B cell (primary cell): ENCODE data around the gene ANP32A. TPM values are rescaled to one million over a fixed set of nuclear protein-coding genes. Genes with fewer than 3 reads are reported as not detected.

Experiments used
- ATAC-seq: fragments of 200-7000 bp; cut with Tn5 transposase; one replicate; pipeline ENCODE4 v1.10.0; 2021; ENCODE audit warnings: low read depth, mild to moderate bottlenecking, moderate number of reproducible peaks, moderate library complexity
- CTCF ChIA-PET: fragments of 350-600 bp; sonication (Branson Sonifier 250); formaldehyde crosslinking; loops from one replicate; lab custom pipeline; 2021; ENCODE audit warnings: antibody characterized with exemption, inconsistent platforms; lab: Charles Lee
- POLR2A ChIA-PET: fragments of 350-600 bp; sonication (Branson Sonifier 250); formaldehyde crosslinking; loops from one replicate; lab custom pipeline; 2021; ENCODE audit warnings: antibody characterized with exemption; lab: Charles Lee
- DNase-seq: peaks from one replicate; pipeline ENCODE4 v3.0.0; 2013
- H2AFZ ChIP-seq: 2 replicates; pipeline ENCODE4 v1.6.1; 2012; ENCODE audit warnings: mild to moderate bottlenecking, low read depth, low read length; ENCODE audit not compliant: insufficient read depth, poor library complexity, severe bottlenecking
- H3K27ac ChIP-seq, 2 donors: 1 replicate in 1 of 2; 2 replicates in 1 of 2; pipeline ENCODE4 v1.5.1; 2012 to 2013; ENCODE audit warnings: low read length in 2 of 2, mild to moderate bottlenecking in 2 of 2, moderate library complexity in 1 of 2
- H3K27me3 ChIP-seq, 4 experiments: fragments of 200-600 bp in 1 of 4; sonication (generic) in 1 of 4; replicated peaks in 1 of 4; 1 replicate in 2 of 4; 2 replicates in 2 of 4; pipeline versions ENCODE4 v1.6.1 to v1.7.0; 2013 to 2016; ENCODE audit warnings: low read length in 3 of 4, mild to moderate bottlenecking in 2 of 4, mixed read lengths in 1 of 4, moderate library complexity in 1 of 4; ENCODE audit not compliant: insufficient read depth in 4 of 4, control insufficient read depth in 3 of 4; ENCODE audit errors: control extremely low read depth in 1 of 4
- H3K36me3 ChIP-seq, 2 experiments: replicated peaks in 1 of 2; 1 replicate in 1 of 2; 2 replicates in 1 of 2; pipeline versions ENCODE4 v1.6.1 to v1.7.1; 2013; ENCODE audit warnings: low read length in 1 of 2; ENCODE audit not compliant: insufficient read depth in 2 of 2, control insufficient read depth in 1 of 2; ENCODE audit errors: control extremely low read depth in 1 of 2, extremely low read depth in 1 of 2
- H3K4me1 ChIP-seq, 2 donors: fragments of 200-600 bp in 1 of 2; sonication (generic) in 1 of 2; 1 replicate in 1 of 2; 2 replicates in 1 of 2; pipeline versions ENCODE4 v1.5.1 to v1.6.1; 2013 to 2017; ENCODE audit warnings: low read length in 2 of 2; ENCODE audit not compliant: control insufficient read depth in 2 of 2, insufficient read depth in 2 of 2
- H3K4me2 ChIP-seq: replicated peaks from 2 replicates; pipeline ENCODE3; 2012; ENCODE audit warnings: mild to moderate bottlenecking, low read depth, low read length; ENCODE audit not compliant: poor library complexity, severe bottlenecking
- H3K4me3 ChIP-seq, 5 experiments: fragments of 200-600 bp in 1 of 5; sonication (generic) in 1 of 5; 1 replicate in 3 of 5; 2 replicates in 2 of 5; pipeline versions ENCODE4 v1.5.1 to v1.7.0; 2011 to 2016; ENCODE audit warnings: low read length in 4 of 5, mild to moderate bottlenecking in 4 of 5, low read depth in 2 of 5, control low read depth in 1 of 5, moderate library complexity in 1 of 5; ENCODE audit not compliant: insufficient read depth in 1 of 5; ENCODE audit errors: control extremely low read depth in 1 of 5, extremely low read depth in 1 of 5
- H3K79me2 ChIP-seq: fragments of 200-600 bp; sonication (generic); one replicate; pipeline ENCODE4 v1.6.0; 2016; ENCODE audit warnings: low read length; ENCODE audit not compliant: control insufficient read depth, insufficient read depth
- H3K9ac ChIP-seq: fragments of 200-600 bp; sonication (generic); 2 replicates; pipeline ENCODE4 v1.6.1; 2017; ENCODE audit warnings: mild to moderate bottlenecking, low read length, moderate library complexity
- H3K9me3 ChIP-seq, 3 donors: one replicate each; pipeline versions ENCODE4 v1.6.1 to v1.7.1; 2013; ENCODE audit warnings: low read length in 2 of 3; ENCODE audit not compliant: control insufficient read depth in 2 of 3, insufficient read depth in 1 of 3; ENCODE audit errors: control extremely low read depth in 1 of 3
- H4K20me1 ChIP-seq: 2 replicates; pipeline ENCODE4 v1.6.0; 2012; ENCODE audit warnings: mild to moderate bottlenecking, low read length; ENCODE audit not compliant: insufficient read depth, control insufficient read depth, poor library complexity, severe bottlenecking
- H3K27ac Mint-ChIP-seq: one replicate; pipeline ENCODE4 v1.8.0; 2021; ENCODE audit warnings: mixed read lengths
- H3K27me3 Mint-ChIP-seq: one replicate; pipeline ENCODE4 v1.8.0; 2021; ENCODE audit warnings: mixed read lengths
- H3K4me1 Mint-ChIP-seq: one replicate; pipeline ENCODE4 v1.8.0; 2021; ENCODE audit warnings: mixed read lengths
- H3K4me3 Mint-ChIP-seq: one replicate; pipeline ENCODE4 v1.8.0; 2021; ENCODE audit warnings: mixed read lengths
- H3K9me3 Mint-ChIP-seq: one replicate; pipeline ENCODE4 v1.8.0; 2022; ENCODE audit warnings: mixed read lengths; ENCODE audit not compliant: insufficient read depth
- EZH2 ChIP-seq: IDR thresholded peaks from 2 replicates; pipeline ENCODE4 v1.6.1; 2012; ENCODE audit warnings: borderline replicate concordance, low read depth, mild to moderate bottlenecking, moderate library complexity, low read length; ENCODE audit not compliant: insufficient read depth, poor library complexity, severe bottlenecking
- WGBS: methylation state at CpG from one replicate; pipeline ENCODE4 v1.1.5; 2013; ENCODE audit warnings: missing lambda C conversion rate; ENCODE audit not compliant: insufficient coverage; 5-methylcytosine and 5-hydroxymethylcytosine counted together
- intact Hi-C: fragments of 100-400 bp; cut with micrococcal nuclease; formaldehyde crosslinking; loops from one replicate; pipeline ENCODE4 v1.10.0; 2022
- polyA plus RNA-seq: library from polyadenylated mRNA; depleted of rRNA; stranded (reverse); fragments of >200 nt; gene quantifications from 2 replicates; pipeline ENCODE4 v1.2.3, GENCODE V29; 2012
- total RNA-seq, 2 donors: library from RNA; stranded (reverse); fragments of 120-200 nt in 1 of 2; gene quantifications; 1 replicate in 1 of 2; 2 replicates in 1 of 2; pipeline versions ENCODE4 v1.2.3 to v1.2.4, GENCODE V29; 2013 to 2022
- TF ChIP-seq, protein P1 (sequence below): fragments of 200-600 bp; IDR thresholded peaks from one replicate; pipeline ENCODE4 v1.8.0; 2022; ENCODE audit warnings: antibody characterized with exemption, mild to moderate bottlenecking

The ANP32A gene
- total and polyA plus RNA-seq, 2 donors (not counting 1 experiment from before 2014, with no cell fraction given): 26.4 to 163 TPM

DNA sequence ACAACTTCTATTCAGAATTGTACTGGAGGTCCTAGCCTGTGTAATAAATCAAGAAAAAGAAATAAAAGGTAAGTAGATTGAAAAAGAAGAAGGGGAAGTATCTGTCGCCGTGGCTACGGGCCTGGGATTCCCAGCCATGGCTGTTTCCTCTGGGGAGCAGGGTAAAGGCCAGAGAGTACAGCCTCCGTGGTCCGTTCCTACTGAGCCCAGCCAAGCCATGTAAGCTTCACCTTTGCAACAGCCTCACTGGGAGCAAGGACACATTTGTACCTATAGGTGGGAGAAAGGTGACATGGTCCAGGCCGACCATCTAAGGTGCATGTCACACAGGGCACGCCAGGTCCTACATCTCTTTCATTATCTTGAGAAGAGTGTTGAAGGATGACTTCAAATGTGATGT lies 71.3 kb downstream of the ANP32A start:
- H3K4me1 ChIP-seq: no peaks in the 10 kb centered on the region
- TF ChIP-seq EZH2: no peak
- TF ChIP-seq, protein P1, sequence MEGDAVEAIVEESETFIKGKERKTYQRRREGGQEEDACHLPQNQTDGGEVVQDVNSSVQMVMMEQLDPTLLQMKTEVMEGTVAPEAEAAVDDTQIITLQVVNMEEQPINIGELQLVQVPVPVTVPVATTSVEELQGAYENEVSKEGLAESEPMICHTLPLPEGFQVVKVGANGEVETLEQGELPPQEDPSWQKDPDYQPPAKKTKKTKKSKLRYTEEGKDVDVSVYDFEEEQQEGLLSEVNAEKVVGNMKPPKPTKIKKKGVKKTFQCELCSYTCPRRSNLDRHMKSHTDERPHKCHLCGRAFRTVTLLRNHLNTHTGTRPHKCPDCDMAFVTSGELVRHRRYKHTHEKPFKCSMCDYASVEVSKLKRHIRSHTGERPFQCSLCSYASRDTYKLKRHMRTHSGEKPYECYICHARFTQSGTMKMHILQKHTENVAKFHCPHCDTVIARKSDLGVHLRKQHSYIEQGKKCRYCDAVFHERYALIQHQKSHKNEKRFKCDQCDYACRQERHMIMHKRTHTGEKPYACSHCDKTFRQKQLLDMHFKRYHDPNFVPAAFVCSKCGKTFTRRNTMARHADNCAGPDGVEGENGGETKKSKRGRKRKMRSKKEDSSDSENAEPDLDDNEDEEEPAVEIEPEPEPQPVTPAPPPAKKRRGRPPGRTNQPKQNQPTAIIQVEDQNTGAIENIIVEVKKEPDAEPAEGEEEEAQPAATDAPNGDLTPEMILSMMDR: no peak
- no peak for DNase-seq
- H3K27ac Mint-ChIP-seq: no peak overlapping the region
- no peak for ATAC-seq
- intact Hi-C loops: no loop called here
- H3K9ac ChIP-seq: no peak overlapping the region
- H2AFZ ChIP-seq: no peak overlapping the region
- no peak overlapping the region for H3K4me2 ChIP-seq
- no peaks in the 10 kb centered on the region for H3K27me3 Mint-ChIP-seq
- H3K27me3 ChIP-seq: no peaks in the 10 kb centered on the region
- H4K20me1 ChIP-seq: no peaks in the 10 kb centered on the region
- H3K4me3 ChIP-seq: no peak overlapping the region
- H3K36me3 ChIP-seq: no peaks in the 10 kb centered on the region
- ChIA-PET POLR2A (no interaction called here), CTCF (no interaction called here)
- WGBS: 68% methylated on average over 7 of the region's 7 CpGs
- no peak overlapping the region for H3K4me3 Mint-ChIP-seq
- peaks cover 5% of the 10 kb centered on the region for H3K9me3 Mint-ChIP-seq
- H3K79me2 ChIP-seq: no peaks in the 10 kb centered on the region
- H3K27ac ChIP-seq: no peak overlapping the region
- H3K4me1 Mint-ChIP-seq: peaks cover 1% of the 10 kb centered on the region
- H3K9me3 ChIP-seq: peaks cover 0 to 16% (median 8%) of the 10 kb centered on the region in 3 donors

DNA sequence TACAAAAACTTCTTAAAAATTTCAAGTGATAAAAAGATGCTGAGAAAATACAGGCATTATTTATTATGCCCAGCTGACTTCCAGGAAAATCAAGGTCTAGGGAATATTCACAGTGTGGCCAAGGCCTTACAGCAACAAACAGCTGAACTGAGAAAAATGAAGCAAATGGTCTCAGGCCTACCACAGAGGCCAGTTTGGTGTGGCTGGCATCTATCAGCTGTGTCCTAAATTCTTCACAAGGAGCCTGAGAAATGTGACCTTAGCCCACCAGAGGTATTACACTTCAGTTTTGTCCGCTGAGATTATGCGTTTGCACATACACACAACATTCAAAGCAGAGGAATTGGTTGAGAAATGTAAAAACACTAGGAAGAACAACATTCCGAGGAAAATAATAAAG lies 77.4 kb downstream of the ANP32A start:
- no peaks in the 10 kb centered on the region for H3K27me3 ChIP-seq
- Mint-ChIP-seq H3K9me3 (no peaks in the 10 kb centered on the region), H3K27me3 (peaks cover 13% of the 10 kb centered on the region), H3K4me1 (no peaks in the 10 kb centered on the region), H3K4me3 (no peak overlapping the region), H3K27ac (no peak overlapping the region)
- H2AFZ ChIP-seq: no peak overlapping the region
- no peaks in the 10 kb centered on the region for H3K4me1 ChIP-seq
- DNase-seq: no peak
- H3K4me2 ChIP-seq: no peak overlapping the region
- peaks cover 0 to 2% (median 0%) of the 10 kb centered on the region in 3 donors for H3K9me3 ChIP-seq
- no peak for ATAC-seq
- H3K79me2 ChIP-seq: no peaks in the 10 kb centered on the region
- 100% methylated on average over 1 of the region's 3 CpGs for WGBS
- H3K9ac ChIP-seq: no peak overlapping the region
- intact Hi-C loops: no loop called here
- no peak overlapping the region for H3K27ac ChIP-seq
- CTCF ChIA-PET: no interaction called here
- no peaks in the 10 kb centered on the region for H4K20me1 ChIP-seq
- H3K4me3 ChIP-seq: no peak overlapping the region
- POLR2A ChIA-PET: no interaction called here
- H3K36me3 ChIP-seq: no peaks in the 10 kb centered on the region
- no peak for TF ChIP-seq EZH2
- TF ChIP-seq, protein P1: no peak
